ENCODE measurements around the gene POMT1. TPM values are rescaled to one million over a fixed set of nuclear protein-coding genes. Genes with fewer than 3 reads are reported as not detected.

The POMT1 gene
- polyA plus RNA-seq, 1 of the 3 experiments (the other 2 are of a cell fraction), result 44.5 TPM

DNA sequence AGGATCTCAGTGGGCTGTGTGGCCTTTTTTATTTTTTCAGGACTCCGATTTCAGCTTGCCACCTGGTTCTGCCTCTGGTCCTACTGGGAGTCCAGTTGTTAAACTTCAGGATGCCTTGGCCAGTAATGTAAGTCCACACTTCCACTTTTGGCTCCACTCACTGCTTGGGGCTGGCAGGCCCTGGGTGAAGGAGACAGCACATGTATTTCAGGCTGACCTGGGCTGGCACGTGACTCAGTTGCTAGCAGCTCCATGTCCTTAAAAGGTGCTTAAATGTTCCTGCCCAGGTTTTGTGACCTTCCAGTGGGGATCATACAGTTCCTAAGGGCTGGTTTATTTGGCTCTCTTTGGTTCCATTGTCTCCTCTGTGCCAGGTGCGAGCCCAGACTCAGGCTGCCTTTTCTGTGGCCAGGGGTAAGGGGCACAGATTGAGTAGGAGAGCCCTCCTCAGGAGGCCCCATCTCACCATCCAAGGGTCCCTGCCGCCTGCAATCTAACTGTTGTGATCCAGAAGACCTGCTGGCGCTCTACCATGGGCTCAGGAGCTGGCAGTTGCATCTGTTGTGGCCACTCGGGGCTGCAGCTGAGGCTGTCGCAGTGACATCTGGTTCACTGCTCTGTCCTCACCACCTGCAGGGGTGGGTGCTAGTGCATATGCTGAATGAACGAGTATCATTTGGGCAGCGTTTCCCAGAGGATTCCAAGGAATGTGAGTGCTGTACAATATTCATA is 19.2 kb upstream of the POMT1 start:
- TF ChIP-seq EP300 (IDR thresholded peaks at IDR 0.05; ENCODE audit: borderline replicate concordance in 1 of 2, low read depth in 1 of 2, low read length in 1 of 2) (no peak), TCF12 (IDR thresholded peaks at IDR 0.05) (no peak), FOXM1 (IDR thresholded peaks at IDR 0.05; ENCODE audit: low read depth) (no peak), CTCF (IDR thresholded peaks at IDR 0.05) (no peak), TAF1 (IDR thresholded peaks at IDR 0.05; ENCODE audit: borderline replicate concordance, low read depth, low read length) (no peak), SIN3A (IDR thresholded peaks at IDR 0.05; ENCODE audit: borderline replicate concordance, low read depth, low read length) (no peak), ELF1 (IDR thresholded peaks at IDR 0.05) (no peak), GATA2 (CRISPR knock-in tag; IDR thresholded peaks at IDR 0.05) (no peak), TEAD4 (IDR thresholded peaks at IDR 0.05; ENCODE audit: borderline replicate concordance, insufficient read depth) (no peak), SMC3 (IDR thresholded peaks at IDR 0.05; ENCODE audit: low read depth, low read length) (no peak), FOSL2 (IDR thresholded peaks at IDR 0.05; ENCODE audit: borderline replicate concordance, low read depth) (no peak), NRF1 (IDR thresholded peaks at IDR 0.05; ENCODE audit: low read depth, low read length) (no peak)
- TF ChIP-seq, protein P1, sequence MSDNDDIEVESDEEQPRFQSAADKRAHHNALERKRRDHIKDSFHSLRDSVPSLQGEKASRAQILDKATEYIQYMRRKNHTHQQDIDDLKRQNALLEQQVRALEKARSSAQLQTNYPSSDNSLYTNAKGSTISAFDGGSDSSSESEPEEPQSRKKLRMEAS (IDR thresholded peaks at IDR 0.05; ENCODE audit: low read depth), result no peak
- Histone ChIP-seq H3K4me1 (ENCODE audit: control insufficient read depth in 1 of 2, insufficient read depth in 2 of 2, low read depth in 1 of 2, low read length in 1 of 2) (no peaks in the 10 kb centered on the region; a peak in 1 of 4 replicates), H3F3A (replicated peaks; ENCODE audit: insufficient read depth) (peaks cover 3% of the 10 kb centered on the region), H2AFZ (ENCODE audit: low read depth) (no peak overlapping the region), H4K20me1 (ENCODE audit: insufficient read depth) (peaks cover 16% of the 10 kb centered on the region), H3K27me3 (ENCODE audit: insufficient read depth) (no peaks in the 10 kb centered on the region), H3K4me3 (ENCODE audit: low read depth in 2 of 2, low read length in 1 of 2) (no peak overlapping the region), H3K9me3 (no peaks in the 10 kb centered on the region), H3K9ac (no peak overlapping the region), H3K4me2 (no peak overlapping the region), H3K9me2 (no peaks in the 10 kb centered on the region), H3K27ac (ENCODE audit: low read depth in 2 of 2, low read length in 1 of 2) (no peak overlapping the region; a peak in 1 of 4 replicates), H3K79me2 (ENCODE audit: insufficient read depth) (peaks cover 25% of the 10 kb centered on the region), H3K36me3 (replicated peaks in 1 of 2; ENCODE audit: control insufficient read depth in 1 of 2, insufficient read depth in 2 of 2, low read length in 1 of 2) (peaks cover 57 to 94% of the 10 kb centered on the region in 2 experiments)
- DNase-seq, result no peak
- 89% methylated on average over 3 of the region's 9 CpGs for WGBS (ENCODE audit: low lambda C conversion rate)
- ChIA-PET CTCF (interaction anchor here (1.2 to 1.3 kb wide), 2 partner anchors 36 to 134 kb away, joined by 3 read pairs; no protein-coding TSS in a partner anchor), POLR2A (no interaction called here)

- no peak for DNase-seq
- no peak overlapping the region for H3K4me2 ChIP-seq
- H3K36me3 ChIP-seq (replicated peaks in 1 of 2; ENCODE audit: control insufficient read depth in 1 of 2, insufficient read depth in 2 of 2, low read length in 1 of 2), result peaks cover 52 to 95% of the 10 kb centered on the region in 2 experiments
- CTCF ChIA-PET, result interaction anchor here (1.2 to 1.3 kb wide), 2 partner anchors 35 to 134 kb away, joined by 3 read pairs; no protein-coding TSS in a partner anchor
- H2AFZ ChIP-seq (ENCODE audit: low read depth), result no peak overlapping the region
- H3K27ac ChIP-seq (ENCODE audit: low read depth in 2 of 2, low read length in 1 of 2), result no peak overlapping the region
- H3K9me2 ChIP-seq, result no peaks in the 10 kb centered on the region
- H3K4me3 ChIP-seq (ENCODE audit: low read depth in 2 of 2, low read length in 1 of 2), result no peak overlapping the region
- H3K9me3 ChIP-seq, result no peaks in the 10 kb centered on the region
- no peaks in the 10 kb centered on the region for H3K27me3 ChIP-seq (ENCODE audit: insufficient read depth)
- H3K9ac ChIP-seq, result no peak overlapping the region
- peaks cover 10% of the 10 kb centered on the region; the same call in 1 of the 2 replicates for H4K20me1 ChIP-seq (ENCODE audit: insufficient read depth)
- peaks cover 22% of the 10 kb centered on the region for H3K79me2 ChIP-seq (ENCODE audit: insufficient read depth)
- no peaks in the 10 kb centered on the region; a peak in 1 of 4 replicates for H3K4me1 ChIP-seq (ENCODE audit: control insufficient read depth in 1 of 2, insufficient read depth in 2 of 2, low read depth in 1 of 2, low read length in 1 of 2)
- 94% methylated on average over 7 of the region's 7 CpGs for WGBS (ENCODE audit: low lambda C conversion rate)
- POLR2A ChIA-PET, result no interaction called here
- peaks cover 3% of the 10 kb centered on the region for H3F3A ChIP-seq (replicated peaks; ENCODE audit: insufficient read depth)
- TF ChIP-seq EP300 (IDR thresholded peaks at IDR 0.05; ENCODE audit: borderline replicate concordance in 1 of 2, low read depth in 1 of 2, low read length in 1 of 2), result no peak
- TF ChIP-seq SMC3 (IDR thresholded peaks at IDR 0.05; ENCODE audit: low read depth, low read length), result no peak
- TF ChIP-seq RCOR1 (IDR thresholded peaks at IDR 0.05; ENCODE audit: low read length), result no peak
- no peak for TF ChIP-seq ELF1 (IDR thresholded peaks at IDR 0.05)
- no peak for TF ChIP-seq POLR2AphosphoS5 (IDR thresholded peaks at IDR 0.05; ENCODE audit: low read depth, low read length)
- no peak for TF ChIP-seq EZH2phosphoT487 (IDR thresholded peaks at IDR 0.05; ENCODE audit: borderline replicate concordance, low read depth)
- TF ChIP-seq, protein P2, sequence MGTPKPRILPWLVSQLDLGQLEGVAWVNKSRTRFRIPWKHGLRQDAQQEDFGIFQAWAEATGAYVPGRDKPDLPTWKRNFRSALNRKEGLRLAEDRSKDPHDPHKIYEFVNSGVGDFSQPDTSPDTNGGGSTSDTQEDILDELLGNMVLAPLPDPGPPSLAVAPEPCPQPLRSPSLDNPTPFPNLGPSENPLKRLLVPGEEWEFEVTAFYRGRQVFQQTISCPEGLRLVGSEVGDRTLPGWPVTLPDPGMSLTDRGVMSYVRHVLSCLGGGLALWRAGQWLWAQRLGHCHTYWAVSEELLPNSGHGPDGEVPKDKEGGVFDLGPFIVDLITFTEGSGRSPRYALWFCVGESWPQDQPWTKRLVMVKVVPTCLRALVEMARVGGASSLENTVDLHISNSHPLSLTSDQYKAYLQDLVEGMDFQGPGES (IDR thresholded peaks at IDR 0.05; ENCODE audit: low read depth, low read length), result no peak
- no peak for TF ChIP-seq FOSL2 (IDR thresholded peaks at IDR 0.05; ENCODE audit: borderline replicate concordance, low read depth)
- no peak for TF ChIP-seq GABPA (IDR thresholded peaks at IDR 0.05; ENCODE audit: low read depth)
- TF ChIP-seq RXRA (IDR thresholded peaks at IDR 0.05; ENCODE audit: borderline replicate concordance, low read depth), result no peak
- TF ChIP-seq TCF12 (IDR thresholded peaks at IDR 0.05), result no peak
- no peak for TF ChIP-seq JUND (IDR thresholded peaks at IDR 0.05)
- no peak for TF ChIP-seq RAD21 (IDR thresholded peaks at IDR 0.05; ENCODE audit: low read length)
Measured at GRCh38 chr9:131484051-131484445, 18.7 kb upstream of the POMT1 start.
